ENCODE results near the gene FAM43B.

FAM43B gene

DNA sequence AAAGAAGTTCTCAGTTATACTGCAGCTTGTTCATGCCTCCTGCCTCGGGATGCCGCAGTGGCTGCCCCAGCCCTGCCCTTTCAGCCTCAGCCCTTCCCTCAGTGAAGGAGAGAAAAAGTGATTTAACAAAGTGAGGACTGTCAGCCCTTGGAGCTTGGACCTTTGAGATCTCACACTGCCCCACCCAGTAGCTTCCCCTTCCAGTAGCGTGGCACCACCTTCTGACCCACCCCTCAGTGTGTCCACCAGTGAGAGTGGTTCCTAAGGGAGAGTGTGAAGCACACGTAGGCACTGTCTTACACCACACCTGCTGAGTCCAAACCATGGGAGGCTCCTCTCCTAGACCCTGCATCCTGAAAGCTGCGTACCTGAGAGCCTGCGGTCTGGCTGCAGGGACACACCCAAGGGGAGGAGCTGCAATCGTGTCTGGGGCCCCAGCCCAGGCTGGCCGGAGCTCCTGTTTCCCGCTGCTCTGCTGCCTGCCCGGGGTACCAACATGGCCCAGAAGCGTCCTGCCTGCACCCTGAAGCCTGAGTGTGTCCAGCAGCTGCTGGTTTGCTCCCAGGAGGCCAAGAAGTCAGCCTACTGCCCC, 36.4 kb downstream of the FAM43B start, which contains the start of gene CDA:
CDA (plus strand) TSS at position 464 of the 592 bp plus-strand sequence; CDS start at position 497, 33 bp downstream.
- ChIA-PET POLR2A (no interaction called here), CTCF (interaction anchor here (1.2 to 4.8 kb wide), 3 partner anchors 14 to 94 kb away, joined by 3 to 24 read pairs (median 3); no protein-coding TSS in a partner anchor)
- DNase-seq (ENCODE audit: extremely low spot score), result no peak
- TF ChIP-seq, protein P1, sequence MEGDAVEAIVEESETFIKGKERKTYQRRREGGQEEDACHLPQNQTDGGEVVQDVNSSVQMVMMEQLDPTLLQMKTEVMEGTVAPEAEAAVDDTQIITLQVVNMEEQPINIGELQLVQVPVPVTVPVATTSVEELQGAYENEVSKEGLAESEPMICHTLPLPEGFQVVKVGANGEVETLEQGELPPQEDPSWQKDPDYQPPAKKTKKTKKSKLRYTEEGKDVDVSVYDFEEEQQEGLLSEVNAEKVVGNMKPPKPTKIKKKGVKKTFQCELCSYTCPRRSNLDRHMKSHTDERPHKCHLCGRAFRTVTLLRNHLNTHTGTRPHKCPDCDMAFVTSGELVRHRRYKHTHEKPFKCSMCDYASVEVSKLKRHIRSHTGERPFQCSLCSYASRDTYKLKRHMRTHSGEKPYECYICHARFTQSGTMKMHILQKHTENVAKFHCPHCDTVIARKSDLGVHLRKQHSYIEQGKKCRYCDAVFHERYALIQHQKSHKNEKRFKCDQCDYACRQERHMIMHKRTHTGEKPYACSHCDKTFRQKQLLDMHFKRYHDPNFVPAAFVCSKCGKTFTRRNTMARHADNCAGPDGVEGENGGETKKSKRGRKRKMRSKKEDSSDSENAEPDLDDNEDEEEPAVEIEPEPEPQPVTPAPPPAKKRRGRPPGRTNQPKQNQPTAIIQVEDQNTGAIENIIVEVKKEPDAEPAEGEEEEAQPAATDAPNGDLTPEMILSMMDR (IDR thresholded peaks at IDR 0.05; ENCODE audit: control extremely low read depth, extremely low read depth, low read depth, missing control alignments), result no peak

DNA sequence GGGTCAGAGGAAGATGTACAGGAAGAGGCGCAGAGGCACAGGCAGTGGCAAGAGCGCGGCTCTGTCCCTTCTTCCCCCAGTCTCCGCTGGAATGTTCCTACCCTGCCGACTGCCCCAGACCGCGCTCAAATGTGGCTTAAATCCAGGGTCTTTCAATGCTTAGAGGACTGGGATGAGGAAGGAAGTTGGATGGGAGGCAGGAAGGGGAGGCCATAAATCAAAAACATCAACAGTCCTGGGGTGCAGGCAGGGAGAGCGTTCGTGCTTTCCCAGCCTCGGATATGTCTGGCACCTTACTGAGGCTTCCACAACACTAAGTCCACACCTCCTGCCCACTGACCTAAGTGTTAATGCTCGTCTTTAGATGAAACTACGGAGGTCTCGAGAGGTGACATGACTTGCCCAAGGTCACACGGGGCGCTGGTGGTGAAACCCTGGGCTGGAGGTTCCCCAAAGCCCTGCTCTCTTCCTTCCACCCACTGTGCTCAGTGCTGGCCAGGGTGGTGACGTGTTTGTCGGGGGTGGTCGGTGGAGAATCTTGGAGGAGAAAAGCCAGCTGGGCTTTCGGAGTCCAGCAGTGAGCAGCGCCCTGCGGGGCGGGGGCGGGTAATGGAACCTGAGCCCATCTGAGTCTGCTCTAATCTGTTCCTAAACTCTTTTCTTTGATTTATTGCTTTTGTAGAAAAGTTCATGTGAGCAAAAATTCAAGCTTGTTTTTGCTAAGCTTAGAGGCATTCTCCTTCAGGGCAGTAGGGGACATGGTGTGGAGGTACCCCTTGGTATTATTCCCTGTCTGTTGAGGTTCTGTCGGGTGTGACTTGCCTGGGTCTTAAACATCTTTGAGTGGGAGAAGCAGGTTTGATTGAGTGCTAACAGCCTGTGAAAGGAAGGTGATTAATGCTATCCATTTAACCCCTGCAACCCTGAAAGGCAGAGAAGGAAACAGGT, 37.2 kb downstream of the FAM43B start:
- TF ChIP-seq, protein P1 (IDR thresholded peaks at IDR 0.05; ENCODE audit: control extremely low read depth, extremely low read depth, low read depth, missing control alignments), result no peak
- ChIA-PET POLR2A (no interaction called here), CTCF (interaction anchor here (1.2 to 1.3 kb wide), 2 partner anchors 14 to 30 kb away, joined by 3 read pairs; no protein-coding TSS in a partner anchor)
- no peak for DNase-seq (ENCODE audit: extremely low spot score)

DNA sequence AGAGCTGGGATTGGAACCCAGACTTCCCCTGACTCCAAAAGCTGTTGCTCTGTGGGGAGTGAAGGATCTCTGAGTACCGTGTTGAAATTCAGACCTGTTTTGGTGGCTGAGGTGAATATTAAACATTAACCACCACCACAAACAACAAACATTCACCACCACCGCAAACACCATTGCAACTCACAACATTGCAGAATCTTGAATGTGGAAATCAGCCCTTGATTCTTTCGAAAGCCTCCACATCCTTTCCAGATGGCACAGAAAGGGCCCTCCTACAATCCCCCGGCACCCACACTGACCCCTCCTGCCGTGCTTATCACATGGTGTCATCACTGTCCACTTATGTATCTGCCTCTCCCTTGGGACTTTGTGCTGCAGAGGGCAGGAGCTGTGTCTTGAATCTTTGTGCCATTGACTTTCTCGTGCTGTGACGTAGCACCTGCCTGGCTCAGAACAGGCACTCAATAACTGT, 38.0 kb downstream of the FAM43B start:
- ChIA-PET CTCF (interaction anchor here (1.3 kb wide), 1 partner anchor 15 kb away, joined by 3 read pairs; no protein-coding TSS in a partner anchor), POLR2A (no interaction called here)
- TF ChIP-seq, protein P1 (IDR thresholded peaks at IDR 0.05; ENCODE audit: control extremely low read depth, extremely low read depth, low read depth, missing control alignments), result no peak
- DNase-seq (ENCODE audit: extremely low spot score), result no peak

DNA sequence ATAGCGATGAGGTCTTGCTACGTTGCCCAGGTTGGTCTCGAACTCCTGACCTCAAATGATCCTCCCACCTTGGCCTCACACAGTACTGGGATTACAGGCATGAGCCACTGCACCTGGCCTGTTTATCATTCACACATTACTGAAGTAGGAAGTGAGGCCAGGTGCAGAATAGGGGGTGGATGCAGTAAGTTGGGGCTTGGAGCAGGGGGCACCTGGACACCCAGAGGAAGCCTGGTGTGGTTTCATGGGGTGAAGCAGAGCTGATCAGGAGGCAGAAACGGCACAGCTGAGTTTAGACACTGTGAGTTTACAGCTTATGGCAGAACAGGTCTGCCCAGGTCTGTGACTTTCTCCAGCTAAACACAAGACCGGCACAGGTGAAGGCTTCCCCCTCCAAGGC, 41.4 kb downstream of the FAM43B start:
- no peak for DNase-seq (ENCODE audit: extremely low spot score)
- TF ChIP-seq, protein P1 (IDR thresholded peaks at IDR 0.05; ENCODE audit: control extremely low read depth, extremely low read depth, low read depth, missing control alignments), result no peak
- POLR2A ChIA-PET, result no interaction called here
- CTCF ChIA-PET, result no interaction called here

DNA sequence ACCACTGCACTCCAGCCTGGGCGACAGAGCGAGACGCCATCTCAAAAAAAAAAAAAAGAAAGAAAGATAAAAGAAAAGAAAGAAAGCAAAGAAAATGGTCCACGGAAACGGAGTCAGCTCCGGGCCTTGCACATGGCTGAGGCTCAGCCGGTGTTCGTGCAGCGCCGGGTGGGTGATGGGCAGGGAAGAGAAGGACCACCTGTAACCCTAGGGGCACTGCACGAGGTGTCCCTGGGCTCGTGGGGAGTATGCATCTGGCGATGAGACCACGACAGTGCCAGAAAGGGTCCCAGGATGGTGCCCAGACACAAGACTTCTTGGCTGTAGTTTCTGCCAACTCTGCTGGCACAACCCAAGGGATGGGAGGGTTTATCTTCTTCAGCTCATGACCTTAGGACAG, 42.4 kb downstream of the FAM43B start:
- DNase-seq (ENCODE audit: extremely low spot score), result no peak
- POLR2A ChIA-PET, result no interaction called here
- TF ChIP-seq, protein P1 (IDR thresholded peaks at IDR 0.05; ENCODE audit: control extremely low read depth, extremely low read depth, low read depth, missing control alignments), result no peak
- CTCF ChIA-PET, result interaction anchor here (0.8 to 1.1 kb wide), 2 partner anchors 16 to 19 kb away, joined by 3 to 4 read pairs; no protein-coding TSS in a partner anchor

DNA sequence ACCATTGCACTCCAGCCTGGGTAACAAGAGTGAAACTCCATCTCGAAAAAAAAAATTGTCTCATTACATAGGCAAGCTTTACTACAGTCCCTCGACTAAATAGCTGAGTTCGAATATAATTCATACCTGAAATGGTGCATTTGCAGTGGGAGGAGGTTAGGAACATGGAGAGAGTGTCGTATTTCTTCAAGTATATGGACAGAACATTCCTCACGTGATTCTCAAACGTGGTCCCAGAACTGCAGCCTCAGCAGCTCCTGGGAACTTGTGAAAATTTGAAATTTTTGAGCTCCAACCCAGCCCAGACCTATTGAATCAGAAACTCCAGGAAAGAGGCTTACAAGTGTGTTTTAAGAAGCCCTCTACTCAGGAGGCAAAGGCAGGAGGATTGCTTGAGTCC, 43.7 kb downstream of the FAM43B start:
- ChIA-PET CTCF (interaction anchor here (0.9 to 1.8 kb wide), 3 partner anchors 11 to 37 kb away, joined by 3 to 6 read pairs (median 3); partner anchors contain the start of gene PINK1), POLR2A (interaction anchor here (0.6 kb wide), 1 partner anchor 24 kb away, joined by 5 read pairs; no protein-coding TSS in a partner anchor)
- no peak for DNase-seq (ENCODE audit: extremely low spot score)
- TF ChIP-seq, protein P1 (IDR thresholded peaks at IDR 0.05; ENCODE audit: control extremely low read depth, extremely low read depth, low read depth, missing control alignments), result no peak
